Trophoblast cell (in vitro differentiated cells and primary cell): ENCODE measurements around the gene CDS1.

Experiments
- DNase-seq, 2 donors: peaks; one replicate each; pipeline ENCODE4 v3.0.0-alpha.2; 2016
- H2AFZ ChIP-seq: 2 replicates; pipeline ENCODE4 v1.6.1; 2013; ENCODE audit warnings: low read length, moderate library complexity, mild to moderate bottlenecking; ENCODE audit not compliant: insufficient read depth, poor library complexity
- H2AK5ac ChIP-seq: 2 replicates; pipeline ENCODE4 v1.6.1; 2013; ENCODE audit warnings: mild to moderate bottlenecking, low read length
- H2BK120ac ChIP-seq: 2 replicates; pipeline ENCODE4 v1.6.1; 2013; ENCODE audit warnings: low read length, mild to moderate bottlenecking, moderate library complexity; ENCODE audit not compliant: insufficient read depth, poor library complexity
- H2BK12ac ChIP-seq: 2 replicates; pipeline ENCODE4 v1.6.1; 2013; ENCODE audit warnings: mild to moderate bottlenecking, low read length, moderate library complexity
- H2BK5ac ChIP-seq: 2 replicates; pipeline ENCODE4 v1.6.1; 2013; ENCODE audit warnings: low read length, low read depth, moderate library complexity, mild to moderate bottlenecking; ENCODE audit not compliant: poor library complexity
- H3K14ac ChIP-seq: 2 replicates; pipeline ENCODE4 v1.6.1; 2013; ENCODE audit warnings: mild to moderate bottlenecking, low read length
- H3K18ac ChIP-seq: 2 replicates; pipeline ENCODE4 v1.6.1; 2013; ENCODE audit warnings: mild to moderate bottlenecking, low read length
- H3K23ac ChIP-seq: 2 replicates; pipeline ENCODE4 v1.6.1; 2013; ENCODE audit warnings: low read length
- H3K27ac ChIP-seq: 2 replicates; pipeline ENCODE4 v1.5.1; 2013; ENCODE audit warnings: low read depth, mild to moderate bottlenecking, inconsistent platforms, low read length, moderate library complexity
- H3K27me3 ChIP-seq: 2 replicates; pipeline ENCODE4 v1.6.1; 2013; ENCODE audit warnings: inconsistent platforms, mild to moderate bottlenecking, low read length, moderate library complexity; ENCODE audit not compliant: insufficient read depth
- H3K36me3 ChIP-seq, 2 experiments: 1 replicate in 1 of 2; 2 replicates in 1 of 2; pipeline ENCODE4 v1.6.1; 2013; ENCODE audit warnings: low read length in 2 of 2, mild to moderate bottlenecking in 2 of 2, moderate library complexity in 1 of 2; ENCODE audit not compliant: insufficient read depth in 2 of 2, control insufficient read depth in 1 of 2
- H3K4ac ChIP-seq: 2 replicates; pipeline ENCODE4 v1.6.1; 2013; ENCODE audit warnings: low read depth, mild to moderate bottlenecking, low read length, moderate library complexity
- H3K4me1 ChIP-seq, 2 experiments: 1 replicate in 1 of 2; 2 replicates in 1 of 2; pipeline ENCODE4 v1.6.1; 2013; ENCODE audit warnings: low read length in 2 of 2, mild to moderate bottlenecking in 2 of 2, moderate library complexity in 1 of 2; ENCODE audit not compliant: insufficient read depth in 2 of 2, control insufficient read depth in 1 of 2
- H3K4me2 ChIP-seq: 2 replicates; pipeline ENCODE4 v1.6.1; 2013; ENCODE audit warnings: inconsistent platforms, mild to moderate bottlenecking, low read length, moderate library complexity
- H3K4me3 ChIP-seq: 2 replicates; pipeline ENCODE4 v1.5.1; 2013; ENCODE audit warnings: mild to moderate bottlenecking, low read depth, low read length, inconsistent platforms
- H3K79me1 ChIP-seq: one replicate; pipeline ENCODE4 v1.6.1; 2013; ENCODE audit warnings: low read length
- H3K79me2 ChIP-seq: 2 replicates; pipeline ENCODE4 v1.6.1; 2013; ENCODE audit warnings: low read length, mild to moderate bottlenecking; ENCODE audit not compliant: control insufficient read depth, insufficient read depth, poor library complexity
- H3K9ac ChIP-seq: 2 replicates; pipeline ENCODE4 v1.6.1; 2013; ENCODE audit warnings: mild to moderate bottlenecking, low read length
- H3K9me3 ChIP-seq: 2 replicates; pipeline ENCODE4 v1.6.1; 2013; ENCODE audit warnings: low read depth, mild to moderate bottlenecking, control low read depth, inconsistent platforms, low read length; ENCODE audit not compliant: insufficient read depth
- H4K12ac ChIP-seq: 2 replicates; pipeline ENCODE4 v1.6.1; 2013; ENCODE audit warnings: low read depth, mild to moderate bottlenecking, low read length, moderate library complexity
- H4K8ac ChIP-seq: 2 replicates; pipeline ENCODE4 v1.6.1; 2013; ENCODE audit warnings: low read depth, mild to moderate bottlenecking, low read length, moderate library complexity
- H4K91ac ChIP-seq: one replicate; pipeline ENCODE4 v1.6.1; 2013; ENCODE audit warnings: low read depth, mild to moderate bottlenecking, low read length, moderate library complexity
- WGBS: extraction: QIAGEN DNeasy Blood & Tissue Kit; methylation state at CpG from one replicate; pipeline ENCODE4 v1.1.7; 2013; ENCODE audit warnings: missing lambda C conversion rate; ENCODE audit not compliant: insufficient read length, insufficient coverage; ENCODE audit errors: extremely low coverage; 5-methylcytosine and 5-hydroxymethylcytosine counted together

The CDS1 gene

DNA sequence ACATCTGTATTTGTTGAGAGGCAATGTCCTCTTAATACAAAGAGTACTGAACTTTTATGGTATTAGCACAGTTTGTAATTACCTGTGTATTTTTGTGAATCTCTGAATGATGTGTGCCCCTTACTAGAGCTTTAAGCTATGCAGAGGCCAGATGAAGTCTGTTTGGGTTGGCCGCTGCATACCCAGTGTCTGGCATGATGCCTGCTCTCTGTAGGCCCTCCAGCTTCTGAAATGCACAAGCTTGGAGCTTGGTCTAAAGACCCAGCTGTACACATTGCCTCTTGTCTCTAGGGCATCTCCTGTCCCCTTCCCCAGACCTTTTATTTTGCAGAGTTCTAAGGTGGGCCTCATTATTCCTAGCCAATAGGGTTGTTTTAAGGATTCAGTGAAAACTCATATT lies 68.6 kb downstream of the CDS1 start:
- Histone ChIP-seq H2BK120ac (no peak overlapping the region), H4K91ac (no peak overlapping the region), H2BK5ac (no peak overlapping the region), H2AFZ (no peak overlapping the region), H3K36me3 (peaks cover 4% of the 10 kb centered on the region in 2 experiments), H3K27me3 (no peaks in the 10 kb centered on the region), H3K4me1 (peaks cover 5 to 8% of the 10 kb centered on the region in 2 experiments), H4K12ac (no peak overlapping the region), H2AK5ac (no peak overlapping the region), H2BK12ac (no peak overlapping the region), H3K18ac (no peak overlapping the region), H3K79me2 (no peaks in the 10 kb centered on the region), H3K4me2 (no peak overlapping the region), H4K8ac (no peak overlapping the region), H3K4ac (no peak overlapping the region), H3K9me3 (peaks cover 2% of the 10 kb centered on the region), H3K79me1 (no peaks in the 10 kb centered on the region), H3K14ac (no peak overlapping the region), H3K4me3 (no peak overlapping the region), H3K9ac (no peak overlapping the region), H3K23ac (no peak overlapping the region), H3K27ac (no peak overlapping the region)
- no peak for DNase-seq
- WGBS, result no CpG with 5 or more reads among the region's 1 CpG

- Histone ChIP-seq H3K79me2 (no peaks in the 10 kb centered on the region), H3K79me1 (no peaks in the 10 kb centered on the region), H2AFZ (no peak overlapping the region), H2BK12ac (no peak overlapping the region), H3K9ac (no peak overlapping the region), H2AK5ac (no peak overlapping the region), H3K9me3 (peaks cover 2% of the 10 kb centered on the region), H3K14ac (no peak overlapping the region), H3K36me3 (peaks cover 4% of the 10 kb centered on the region in 2 experiments), H3K4me2 (no peak overlapping the region), H3K4me1 (peaks cover 5 to 8% of the 10 kb centered on the region in 2 experiments), H3K27me3 (no peaks in the 10 kb centered on the region), H3K27ac (no peak overlapping the region), H3K4ac (no peak overlapping the region), H3K23ac (no peak overlapping the region), H3K18ac (no peak overlapping the region), H2BK5ac (no peak overlapping the region), H4K8ac (no peak overlapping the region), H4K91ac (no peak overlapping the region), H2BK120ac (no peak overlapping the region), H3K4me3 (no peak overlapping the region), H4K12ac (no peak overlapping the region)
- WGBS, result no CpG with 5 or more reads among the region's 4 CpGs
- DNase-seq, result no peak
Measured at GRCh38 chr4:84652478-84652877, 69.6 kb downstream of the CDS1 start.

- Histone ChIP-seq H3K27me3 (no peaks in the 10 kb centered on the region), H3K79me2 (no peaks in the 10 kb centered on the region), H3K23ac (no peak overlapping the region), H4K91ac (no peak overlapping the region), H3K4me3 (no peak overlapping the region), H4K12ac (no peak overlapping the region), H3K36me3 (peaks cover 4 to 10% of the 10 kb centered on the region in 2 experiments), H4K8ac (no peak overlapping the region), H3K18ac (no peak overlapping the region), H3K14ac (no peak overlapping the region), H3K4ac (no peak overlapping the region), H3K9me3 (peaks cover 2% of the 10 kb centered on the region), H3K4me2 (no peak overlapping the region), H3K9ac (no peak overlapping the region), H2AK5ac (no peak overlapping the region), H2AFZ (no peak overlapping the region), H3K4me1 (peaks cover 0 to 3% of the 10 kb centered on the region in 2 experiments), H2BK120ac (no peak overlapping the region), H2BK5ac (no peak overlapping the region), H2BK12ac (no peak overlapping the region), H3K27ac (no peak overlapping the region), H3K79me1 (no peaks in the 10 kb centered on the region)
- no peak for DNase-seq
- no CpG with 5 or more reads among the region's 3 CpGs for WGBS
Measured at GRCh38 chr4:84660606-84661005, 77.7 kb downstream of the CDS1 start.

GRCh38 chr4:84661191-84661939 lies 78.4 kb downstream of the CDS1 start:
- no peak overlapping the region for H2BK5ac ChIP-seq
- no peak overlapping the region for H4K91ac ChIP-seq
- H3K27me3 ChIP-seq, result no peaks in the 10 kb centered on the region
- no peak overlapping the region for H3K4me3 ChIP-seq
- H2BK12ac ChIP-seq, result no peak overlapping the region
- no peak overlapping the region for H3K4ac ChIP-seq
- H3K79me1 ChIP-seq, result no peaks in the 10 kb centered on the region
- peaks cover 2% of the 10 kb centered on the region for H3K9me3 ChIP-seq
- H2AK5ac ChIP-seq, result no peak overlapping the region
- no peak for DNase-seq
- H4K8ac ChIP-seq, result no peak overlapping the region
- H3K36me3 ChIP-seq, result peaks cover 4 to 12% of the 10 kb centered on the region in 2 experiments
- H3K9ac ChIP-seq, result no peak overlapping the region
- no peak overlapping the region for H3K4me2 ChIP-seq
- H2AFZ ChIP-seq, result no peak overlapping the region
- H4K12ac ChIP-seq, result no peak overlapping the region
- peaks cover 0 to 3% of the 10 kb centered on the region in 2 experiments for H3K4me1 ChIP-seq
- H3K23ac ChIP-seq, result no peak overlapping the region
- H2BK120ac ChIP-seq, result no peak overlapping the region
- WGBS, result no CpG with 5 or more reads among the region's 4 CpGs
- H3K79me2 ChIP-seq, result no peaks in the 10 kb centered on the region
- H3K18ac ChIP-seq, result no peak overlapping the region
- H3K27ac ChIP-seq, result no peak overlapping the region
- no peak overlapping the region for H3K14ac ChIP-seq
